ENCODE data around the gene CYP2E1.
"Not testable (repeated sequence)": the region's sequence is repeated elsewhere in the genome, so short reads cannot be mapped to it uniquely, and the experiment has no call there.

CYP2E1 gene

GRCh38 chr10:133541441-133541975 lies 14.3 kb downstream of the CYP2E1 start:
- H3K4me1 ChIP-seq (ENCODE audit: control insufficient read depth, insufficient read depth, low read length, poor library complexity, severe bottlenecking); H3K4me3 ChIP-seq (ENCODE audit: insufficient read depth, low read depth, low read length, poor library complexity, severe bottlenecking); H3K9me3 ChIP-seq (ENCODE audit: control insufficient read depth, low read length); H3K27me3 ChIP-seq (replicated peaks; ENCODE audit: control insufficient read depth, insufficient read depth, low read length, poor library complexity, severe bottlenecking); H3K36me3 ChIP-seq (ENCODE audit: control insufficient read depth, insufficient read depth, low read length); H3K27ac ChIP-seq (ENCODE audit: insufficient read depth, low read length, poor library complexity, severe bottlenecking); DNase-seq: not testable (repeated sequence)

- no peak for DNase-seq
- no peaks in the 10 kb centered on the region for H3K36me3 ChIP-seq (ENCODE audit: control insufficient read depth, insufficient read depth, low read length)
- no peaks in the 10 kb centered on the region for H3K4me1 ChIP-seq (ENCODE audit: control insufficient read depth, insufficient read depth, low read length, poor library complexity, severe bottlenecking)
- no peaks in the 10 kb centered on the region for H3K27me3 ChIP-seq (replicated peaks; ENCODE audit: control insufficient read depth, insufficient read depth, low read length, poor library complexity, severe bottlenecking)
- no peak overlapping the region for H3K27ac ChIP-seq (ENCODE audit: insufficient read depth, low read length, poor library complexity, severe bottlenecking)
- H3K4me3 ChIP-seq (ENCODE audit: insufficient read depth, low read depth, low read length, poor library complexity, severe bottlenecking) = no peak overlapping the region
- no peaks in the 10 kb centered on the region for H3K9me3 ChIP-seq (ENCODE audit: control insufficient read depth, low read length)
Measured at GRCh38 chr10:133544506-133544905, 17.3 kb downstream of the CYP2E1 start.

GRCh38 chr10:133554600-133554999 lies 27.4 kb downstream of the CYP2E1 start:
- no peak for DNase-seq
- H3K4me1 ChIP-seq (ENCODE audit: control insufficient read depth, insufficient read depth, low read length, poor library complexity, severe bottlenecking) = no peaks in the 10 kb centered on the region
- H3K27ac ChIP-seq (ENCODE audit: insufficient read depth, low read length, poor library complexity, severe bottlenecking) = no peak overlapping the region
- no peaks in the 10 kb centered on the region for H3K9me3 ChIP-seq (ENCODE audit: control insufficient read depth, low read length)
- no peaks in the 10 kb centered on the region for H3K27me3 ChIP-seq (replicated peaks; ENCODE audit: control insufficient read depth, insufficient read depth, low read length, poor library complexity, severe bottlenecking)
- no peaks in the 10 kb centered on the region for H3K36me3 ChIP-seq (ENCODE audit: control insufficient read depth, insufficient read depth, low read length)
- no peak overlapping the region for H3K4me3 ChIP-seq (ENCODE audit: insufficient read depth, low read depth, low read length, poor library complexity, severe bottlenecking)

- H3K27ac ChIP-seq (ENCODE audit: insufficient read depth, low read length, poor library complexity, severe bottlenecking) = no peak overlapping the region
- H3K4me3 ChIP-seq (ENCODE audit: insufficient read depth, low read depth, low read length, poor library complexity, severe bottlenecking) = no peak overlapping the region
- no peaks in the 10 kb centered on the region for H3K27me3 ChIP-seq (replicated peaks; ENCODE audit: control insufficient read depth, insufficient read depth, low read length, poor library complexity, severe bottlenecking)
- no peaks in the 10 kb centered on the region for H3K9me3 ChIP-seq (ENCODE audit: control insufficient read depth, low read length)
- no peak for DNase-seq
- no peaks in the 10 kb centered on the region for H3K36me3 ChIP-seq (ENCODE audit: control insufficient read depth, insufficient read depth, low read length)
- H3K4me1 ChIP-seq (ENCODE audit: control insufficient read depth, insufficient read depth, low read length, poor library complexity, severe bottlenecking) = no peaks in the 10 kb centered on the region
Measured at GRCh38 chr10:133555521-133555920, 28.4 kb downstream of the CYP2E1 start.

GRCh38 chr10:133557381-133557780 lies 30.2 kb downstream of the CYP2E1 start:
- Histone ChIP-seq H3K36me3 (ENCODE audit: control insufficient read depth, insufficient read depth, low read length) (no peaks in the 10 kb centered on the region), H3K27me3 (replicated peaks; ENCODE audit: control insufficient read depth, insufficient read depth, low read length, poor library complexity, severe bottlenecking) (no peaks in the 10 kb centered on the region)
- no peak for DNase-seq

GRCh38 chr10:133559216-133559615 lies 32.1 kb downstream of the CYP2E1 start:
- no peaks in the 10 kb centered on the region for H3K9me3 ChIP-seq (ENCODE audit: control insufficient read depth, low read length)
- no peak overlapping the region for H3K27ac ChIP-seq (ENCODE audit: insufficient read depth, low read length, poor library complexity, severe bottlenecking)
- no peak for DNase-seq
- peaks cover 4% of the 10 kb centered on the region for H3K27me3 ChIP-seq (replicated peaks; ENCODE audit: control insufficient read depth, insufficient read depth, low read length, poor library complexity, severe bottlenecking)
- no peak overlapping the region for H3K4me3 ChIP-seq (ENCODE audit: insufficient read depth, low read depth, low read length, poor library complexity, severe bottlenecking)
- H3K36me3 ChIP-seq (ENCODE audit: control insufficient read depth, insufficient read depth, low read length) = no peaks in the 10 kb centered on the region
- no peaks in the 10 kb centered on the region for H3K4me1 ChIP-seq (ENCODE audit: control insufficient read depth, insufficient read depth, low read length, poor library complexity, severe bottlenecking)

More at GRCh38 chr10:133557381-133557780, 30.2 kb downstream of the CYP2E1 start:
- Histone ChIP-seq H3K27ac (ENCODE audit: insufficient read depth, low read length, poor library complexity, severe bottlenecking) (no peak overlapping the region), H3K4me1 (ENCODE audit: control insufficient read depth, insufficient read depth, low read length, poor library complexity, severe bottlenecking) (no peaks in the 10 kb centered on the region), H3K4me3 (ENCODE audit: insufficient read depth, low read depth, low read length, poor library complexity, severe bottlenecking) (no peak overlapping the region), H3K9me3 (ENCODE audit: control insufficient read depth, low read length) (no peaks in the 10 kb centered on the region)

- no peaks in the 10 kb centered on the region for H3K9me3 ChIP-seq (ENCODE audit: control insufficient read depth, low read length)
- DNase-seq = no peak
- peaks cover 4% of the 10 kb centered on the region for H3K27me3 ChIP-seq (replicated peaks; ENCODE audit: control insufficient read depth, insufficient read depth, low read length, poor library complexity, severe bottlenecking)
- no peaks in the 10 kb centered on the region for H3K4me1 ChIP-seq (ENCODE audit: control insufficient read depth, insufficient read depth, low read length, poor library complexity, severe bottlenecking)
- H3K27ac ChIP-seq (ENCODE audit: insufficient read depth, low read length, poor library complexity, severe bottlenecking) = no peak overlapping the region
- no peaks in the 10 kb centered on the region for H3K36me3 ChIP-seq (ENCODE audit: control insufficient read depth, insufficient read depth, low read length)
- no peak overlapping the region for H3K4me3 ChIP-seq (ENCODE audit: insufficient read depth, low read depth, low read length, poor library complexity, severe bottlenecking)
Measured at GRCh38 chr10:133564816-133565215, 37.7 kb downstream of the CYP2E1 start.

- DNase-seq = no peak
Measured at GRCh38 chr10:133565441-133566294, 38.5 kb downstream of the CYP2E1 start, which contains the start of gene SYCE1. Gene SYCE1, minus strand, starts transcription at chr10:133565583. Its CDS starts 54 bp downstream, at chr10:133565529.

GRCh38 chr10:133567119-133567518 lies 40.0 kb downstream of the CYP2E1 start:
- no peaks in the 10 kb centered on the region for H3K4me1 ChIP-seq (ENCODE audit: control insufficient read depth, insufficient read depth, low read length, poor library complexity, severe bottlenecking)
- no peaks in the 10 kb centered on the region for H3K36me3 ChIP-seq (ENCODE audit: control insufficient read depth, insufficient read depth, low read length)
- no peaks in the 10 kb centered on the region for H3K9me3 ChIP-seq (ENCODE audit: control insufficient read depth, low read length)
- DNase-seq = no peak
- H3K27ac ChIP-seq (ENCODE audit: insufficient read depth, low read length, poor library complexity, severe bottlenecking) = no peak overlapping the region
- H3K4me3 ChIP-seq (ENCODE audit: insufficient read depth, low read depth, low read length, poor library complexity, severe bottlenecking) = no peak overlapping the region
- peaks cover 4% of the 10 kb centered on the region for H3K27me3 ChIP-seq (replicated peaks; ENCODE audit: control insufficient read depth, insufficient read depth, low read length, poor library complexity, severe bottlenecking)

More at GRCh38 chr10:133565441-133566294, 38.5 kb downstream of the CYP2E1 start, which contains the start of gene SYCE1:
- no peaks in the 10 kb centered on the region for H3K4me1 ChIP-seq (ENCODE audit: control insufficient read depth, insufficient read depth, low read length, poor library complexity, severe bottlenecking)
- no peaks in the 10 kb centered on the region for H3K9me3 ChIP-seq (ENCODE audit: control insufficient read depth, low read length)
- no peaks in the 10 kb centered on the region for H3K36me3 ChIP-seq (ENCODE audit: control insufficient read depth, insufficient read depth, low read length)
- no peak within 1 kb of the TSS for H3K4me3 ChIP-seq (ENCODE audit: insufficient read depth, low read depth, low read length, poor library complexity, severe bottlenecking)
- H3K27me3 ChIP-seq (replicated peaks; ENCODE audit: control insufficient read depth, insufficient read depth, low read length, poor library complexity, severe bottlenecking) = peaks cover 4% of the 10 kb centered on the region
- H3K27ac ChIP-seq (ENCODE audit: insufficient read depth, low read length, poor library complexity, severe bottlenecking) = no peak within 1 kb of the TSS

- Histone ChIP-seq H3K36me3 (ENCODE audit: control insufficient read depth, insufficient read depth, low read length) (no peaks in the 10 kb centered on the region), H3K4me1 (ENCODE audit: control insufficient read depth, insufficient read depth, low read length, poor library complexity, severe bottlenecking) (no peaks in the 10 kb centered on the region), H3K4me3 (ENCODE audit: insufficient read depth, low read depth, low read length, poor library complexity, severe bottlenecking) (no peak overlapping the region), H3K27me3 (replicated peaks; ENCODE audit: control insufficient read depth, insufficient read depth, low read length, poor library complexity, severe bottlenecking) (peaks cover 4% of the 10 kb centered on the region), H3K9me3 (ENCODE audit: control insufficient read depth, low read length) (no peaks in the 10 kb centered on the region), H3K27ac (ENCODE audit: insufficient read depth, low read length, poor library complexity, severe bottlenecking) (no peak overlapping the region)
- DNase-seq = no peak
Measured at GRCh38 chr10:133567609-133568286, 40.6 kb downstream of the CYP2E1 start.
